ELF-1 (cell line): ENCODE data around the gene CPNE2.

Experiments
- DNase-seq: peaks from one replicate; pipeline ENCODE4 v3.0.0-alpha.2; 2016; ENCODE audit warnings: low read depth, low spot score

CPNE2 gene

DNA sequence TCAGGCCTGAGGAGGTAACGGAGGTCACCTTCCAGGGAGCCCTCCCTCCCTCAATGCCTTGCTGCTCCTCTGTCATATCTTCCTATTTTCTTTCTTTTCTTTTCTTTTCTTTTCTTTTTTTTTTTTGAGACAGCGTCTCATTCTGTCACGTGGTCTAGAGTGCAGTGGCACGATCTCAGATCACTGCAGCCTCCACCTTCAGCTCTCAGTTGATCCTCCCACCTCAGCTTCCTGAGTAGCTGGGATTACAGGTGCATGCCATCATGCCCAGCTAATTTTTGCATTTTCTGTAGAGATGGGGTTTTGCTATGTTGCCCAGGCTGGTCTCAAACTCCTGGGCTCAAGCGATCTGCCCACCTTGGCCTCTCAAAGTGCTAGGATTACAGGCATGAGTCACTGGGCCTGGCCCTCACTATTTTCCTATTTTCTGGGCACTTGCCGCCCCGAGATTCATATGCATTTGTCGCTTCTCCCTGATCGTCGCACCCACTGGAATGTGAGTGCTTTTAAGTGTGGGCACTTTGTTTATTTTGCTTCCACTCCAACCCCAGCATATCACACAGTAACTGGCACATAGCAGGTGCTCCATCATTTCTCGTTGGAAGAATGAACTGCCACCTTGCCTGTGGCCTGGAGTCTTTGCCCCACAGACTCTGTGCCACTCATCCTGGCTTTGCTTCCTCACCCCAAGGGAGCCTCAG is 31.7 kb downstream of the CPNE2 start:
- DNase-seq = no peak

DNA sequence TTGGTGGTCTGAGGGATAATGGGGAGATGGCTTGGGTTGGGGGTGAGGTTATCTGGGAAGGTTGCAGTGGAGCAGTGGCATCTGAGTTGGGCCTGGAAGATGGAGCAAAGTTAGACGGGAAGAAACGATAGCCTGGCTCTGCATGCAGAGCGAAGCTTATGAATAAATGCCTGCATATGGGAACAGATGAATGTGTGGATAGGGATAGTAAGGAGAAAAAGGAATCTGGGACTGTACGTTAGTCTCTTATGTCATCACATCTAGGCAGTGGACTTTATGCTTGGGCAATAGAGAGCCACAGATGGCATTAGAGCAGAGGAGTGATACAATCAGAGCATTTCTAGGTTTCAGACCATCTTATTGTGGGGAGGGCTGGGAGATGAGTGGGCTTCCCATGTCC is 33.0 kb downstream of the CPNE2 start:
- no peak for DNase-seq

DNA sequence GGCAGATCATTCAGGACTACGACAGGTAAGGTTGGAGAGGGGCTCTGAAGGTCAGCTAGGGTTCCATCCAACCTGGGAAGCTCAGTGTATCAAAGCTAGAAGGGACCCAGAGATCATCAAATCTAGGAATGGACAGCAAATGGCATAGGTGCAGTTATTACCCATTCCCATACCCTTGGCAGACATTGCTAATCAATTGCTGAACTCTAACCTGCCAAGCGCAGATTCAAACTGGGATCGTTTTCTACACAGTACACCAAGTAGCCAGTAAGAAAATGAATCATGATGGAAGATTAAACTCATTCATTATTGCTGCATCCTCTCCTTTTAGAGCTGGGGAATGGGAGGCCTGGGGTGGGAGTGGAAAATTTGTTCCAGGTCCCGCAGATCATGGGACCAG is 33.6 kb downstream of the CPNE2 start:
- DNase-seq = no peak

DNA sequence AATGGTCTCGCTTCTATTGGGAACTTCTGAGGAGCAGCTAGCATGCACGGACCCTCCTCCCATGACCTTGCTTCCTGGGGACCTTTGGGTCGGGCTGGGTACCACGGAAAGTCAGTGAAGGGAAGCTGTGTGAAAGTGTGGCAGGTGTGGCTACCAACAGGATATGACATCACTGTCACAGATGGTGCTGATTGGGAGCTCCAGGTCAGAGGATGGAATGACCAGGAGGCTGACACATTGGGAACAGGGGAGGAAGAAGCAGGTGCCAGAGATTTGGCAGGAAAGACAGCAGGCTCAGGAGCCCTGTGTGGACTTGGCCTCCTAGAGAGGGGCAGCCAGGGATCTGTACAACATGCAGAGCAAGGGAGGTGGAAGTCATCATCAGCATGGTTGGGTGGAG is 34.0 kb downstream of the CPNE2 start:
- no peak for DNase-seq

DNA sequence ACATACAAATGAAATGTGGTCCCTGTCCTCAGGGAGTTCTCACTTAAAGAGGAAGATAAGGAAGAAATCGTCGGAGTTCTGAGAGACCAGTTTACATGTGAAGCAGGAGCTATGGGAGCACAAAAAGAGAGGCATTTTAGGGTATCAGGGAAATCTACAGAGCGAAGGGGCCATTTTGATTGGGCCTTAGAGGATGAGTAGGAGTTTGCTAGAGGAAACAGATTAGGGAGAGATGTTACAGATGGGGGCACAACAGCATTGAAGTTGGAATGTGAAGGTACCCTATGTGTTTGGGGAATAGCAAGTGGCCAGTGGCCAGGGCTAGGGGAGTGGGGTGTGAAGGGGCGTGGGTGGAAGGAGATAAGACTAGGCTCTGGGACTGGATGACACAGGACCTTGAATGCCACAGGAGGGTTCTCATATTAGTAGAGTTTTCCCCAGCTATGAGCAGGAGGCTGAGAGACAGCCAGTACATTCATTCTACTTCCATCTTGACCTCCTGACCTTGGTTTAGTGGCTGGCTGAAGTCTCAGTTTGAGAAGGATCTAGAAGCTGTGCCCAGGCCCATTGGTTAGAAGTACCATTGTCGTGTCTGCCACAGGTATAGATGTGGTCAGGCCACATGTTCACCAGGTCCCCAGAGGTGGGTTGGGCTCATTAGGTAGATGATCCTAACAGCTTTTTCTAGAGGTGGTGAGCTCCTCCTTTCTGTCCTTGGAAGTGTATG is 34.8 kb downstream of the CPNE2 start:
- no peak for DNase-seq

DNA sequence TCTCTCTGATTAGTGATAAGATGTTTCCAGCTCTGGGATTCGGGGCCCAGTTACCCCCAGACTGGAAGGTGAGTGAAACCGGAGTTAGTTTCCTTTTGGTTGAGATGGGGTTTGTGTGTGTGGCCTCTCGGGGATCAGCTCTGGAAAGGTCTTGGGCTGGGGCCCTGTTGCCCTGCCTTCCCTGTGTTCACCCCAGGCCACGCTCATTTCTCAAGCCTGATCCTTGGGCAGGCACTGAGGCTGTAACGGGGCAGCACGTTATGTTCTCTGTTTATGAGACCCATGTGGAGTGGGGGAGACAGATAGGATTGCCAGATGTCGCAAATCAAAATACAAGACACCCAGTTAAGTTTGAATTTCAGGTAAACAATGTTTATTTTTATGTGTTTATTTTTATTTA is 35.5 kb downstream of the CPNE2 start:
- no peak for DNase-seq

DNA sequence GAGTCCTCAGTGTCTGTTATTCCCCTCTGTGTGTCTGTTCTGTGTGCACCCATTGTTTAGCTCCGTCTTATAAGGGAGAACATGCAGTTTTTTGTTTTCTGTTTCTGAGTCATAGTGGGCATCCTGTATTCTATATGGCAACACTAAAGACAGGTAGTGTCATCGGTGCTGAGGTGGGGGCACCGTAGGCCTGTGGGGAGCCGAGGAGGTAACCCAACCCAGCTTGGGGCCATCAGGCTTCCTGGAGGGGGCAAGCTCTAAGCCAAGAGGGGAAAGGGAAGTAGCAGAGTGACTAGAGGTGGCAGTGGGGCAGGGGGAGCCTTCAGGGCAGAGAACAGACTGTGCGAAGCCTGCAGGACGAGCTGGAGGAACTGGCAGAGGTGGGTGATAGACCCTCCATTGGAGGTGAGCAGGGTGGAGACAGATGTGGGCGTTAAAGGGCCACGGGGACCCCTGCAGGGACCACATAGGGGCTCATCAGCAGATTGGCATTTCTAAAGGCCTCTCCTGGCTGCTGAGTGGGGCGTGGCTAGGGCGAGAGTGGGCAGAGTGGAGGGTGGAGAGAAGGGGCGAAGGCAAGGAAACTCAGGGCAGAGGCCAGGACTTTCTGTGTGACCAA is 36.5 kb downstream of the CPNE2 start:
- no peak for DNase-seq

DNA sequence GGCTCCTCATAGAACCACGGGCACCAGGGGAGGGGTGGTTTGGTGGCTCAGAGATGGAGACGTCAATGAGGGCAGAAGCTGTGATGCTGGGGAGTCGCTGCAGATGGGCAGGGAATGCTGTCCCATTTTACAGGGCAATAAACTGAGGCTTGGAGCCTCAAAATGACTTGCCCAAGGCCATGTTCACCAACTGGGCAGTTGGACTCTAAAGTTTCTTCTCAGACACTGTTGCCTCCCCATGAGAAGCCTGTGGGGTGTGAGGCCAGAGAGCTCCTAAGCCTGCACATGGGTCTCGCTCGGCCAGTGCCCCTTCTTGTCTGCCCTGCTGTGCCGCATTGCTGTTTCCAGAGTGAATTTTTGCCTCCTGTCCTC is 38.6 kb downstream of the CPNE2 start:
- no peak for DNase-seq

DNA sequence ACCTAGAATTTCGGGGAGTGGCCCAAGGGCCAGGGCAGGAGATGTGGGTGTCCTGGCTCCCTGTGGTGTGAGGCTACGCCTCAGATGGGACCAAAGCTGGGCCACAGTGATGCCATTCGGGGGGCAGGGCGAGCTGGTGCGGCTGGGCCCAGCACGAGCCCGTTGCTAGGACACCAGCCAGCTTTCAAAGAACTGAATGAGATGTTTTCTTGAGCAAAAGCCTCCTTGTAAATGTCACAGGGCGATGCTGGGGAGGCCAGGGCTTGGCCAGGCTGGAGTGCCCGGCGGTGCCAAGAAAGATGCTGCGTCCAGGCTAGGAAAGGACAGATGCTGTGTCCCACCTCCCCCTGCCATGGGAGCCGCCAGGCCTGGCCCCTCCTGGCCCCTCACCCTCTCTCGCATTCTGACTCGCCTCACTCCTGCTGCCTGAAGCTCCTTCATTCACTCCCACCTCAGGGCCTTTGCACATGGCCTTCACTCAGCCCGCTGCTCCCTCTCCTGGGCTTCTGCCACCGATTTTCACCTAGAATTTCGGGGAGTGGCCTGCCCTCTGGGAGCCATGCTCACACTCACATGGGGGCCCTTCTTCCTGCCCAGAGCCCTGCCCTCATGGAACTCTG is 39.1 kb downstream of the CPNE2 start:
- DNase-seq = no peak

DNA sequence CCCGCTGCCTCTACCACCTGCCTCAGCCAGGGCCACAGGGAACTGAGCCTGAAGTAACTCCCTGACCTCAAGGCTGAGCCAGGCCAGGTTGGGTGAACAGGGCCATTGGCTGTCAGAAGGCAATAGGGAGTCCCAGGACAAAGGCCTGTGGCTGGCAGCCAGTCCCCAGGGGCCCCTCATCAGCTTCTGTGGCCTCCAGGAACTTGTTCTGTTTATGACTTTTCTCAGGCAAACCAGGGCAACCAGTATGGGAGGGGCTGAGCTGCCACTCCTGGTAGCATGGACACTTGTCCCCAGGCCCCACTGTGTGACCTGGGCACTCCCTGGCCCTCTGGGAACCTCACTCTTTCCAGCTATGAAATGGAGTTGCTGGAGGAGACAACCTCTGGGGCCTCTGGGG is 40.1 kb downstream of the CPNE2 start:
- DNase-seq = peak; percentile 54

DNA sequence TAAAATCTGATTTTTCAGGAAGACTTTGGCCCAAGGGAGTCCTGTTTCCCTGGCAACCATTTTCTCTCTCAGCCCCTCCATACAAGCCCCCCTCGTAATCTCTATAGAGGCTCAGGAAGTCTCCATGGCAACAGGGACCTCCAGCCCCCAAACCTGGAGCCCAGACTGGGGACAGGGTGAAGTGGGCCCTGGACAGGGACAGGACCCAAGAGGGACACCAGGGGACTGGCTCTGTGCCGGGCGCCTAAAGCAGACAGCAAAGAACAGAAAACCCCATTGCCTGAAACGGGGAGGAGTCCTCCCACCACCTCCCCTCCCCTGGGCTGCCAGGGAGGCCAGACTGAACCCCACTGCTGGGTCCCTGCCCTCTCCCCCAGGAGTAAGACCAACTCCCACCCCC is 40.6 kb downstream of the CPNE2 start:
- no peak for DNase-seq

DNA sequence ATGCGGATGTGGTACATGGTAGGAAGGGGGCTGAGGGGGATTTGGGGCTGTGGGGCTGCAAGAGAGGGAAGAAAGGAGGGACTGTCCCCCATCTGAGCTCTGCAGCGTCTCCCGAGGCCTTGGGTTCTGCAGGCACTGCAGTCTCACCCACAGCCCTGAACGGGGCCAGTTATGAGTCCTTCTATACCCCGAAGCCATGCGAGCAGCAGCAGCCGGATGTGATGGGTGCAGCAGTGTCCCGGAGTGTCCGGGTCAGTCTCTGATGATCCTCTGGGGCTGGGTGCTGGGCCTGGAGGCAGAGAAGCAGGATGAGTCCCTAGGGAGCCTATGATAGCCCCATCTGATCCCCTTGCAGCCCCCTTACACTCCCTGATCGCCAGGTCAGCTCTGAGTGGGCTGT is 41.5 kb downstream of the CPNE2 start:
- no peak for DNase-seq

DNA sequence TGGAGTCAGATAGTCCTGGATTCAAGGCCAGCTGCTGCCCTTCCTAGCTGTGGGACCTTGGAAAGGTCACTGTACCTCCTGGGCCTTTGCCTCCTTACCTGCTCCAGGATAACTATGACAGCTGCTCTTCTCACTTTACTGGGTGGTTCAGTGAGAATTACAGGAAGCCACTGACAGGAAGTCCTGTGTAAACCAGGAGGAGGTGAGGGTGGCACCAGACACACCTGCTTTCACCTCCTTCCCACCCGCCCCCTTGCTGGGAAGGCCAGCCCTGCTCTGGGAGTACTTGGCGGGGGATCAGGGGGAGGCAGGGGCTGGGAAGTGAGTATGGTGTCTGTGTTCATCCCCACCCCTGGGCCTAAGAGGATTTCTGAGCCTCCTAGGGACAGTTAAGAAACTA is 42.6 kb downstream of the CPNE2 start:
- no peak for DNase-seq

DNA sequence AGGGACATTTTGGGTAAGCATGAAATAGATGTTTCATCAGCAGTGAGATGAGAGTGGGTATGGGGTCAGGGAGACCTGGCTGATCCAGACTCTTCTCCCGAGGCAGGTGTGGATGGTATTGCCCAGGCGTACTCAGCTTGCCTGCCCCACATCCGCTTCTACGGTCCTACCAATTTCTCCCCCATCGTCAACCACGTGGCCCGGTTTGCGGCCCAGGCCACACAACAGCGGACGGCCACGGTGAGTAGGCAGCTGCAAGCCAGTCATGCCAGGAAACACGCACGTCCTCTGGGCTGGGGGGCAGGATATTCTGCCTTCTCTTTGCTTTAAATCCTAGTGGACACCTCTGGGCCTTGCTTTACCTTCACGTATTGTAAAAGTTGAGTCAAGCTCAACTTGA is 44.7 kb downstream of the CPNE2 start:
- no peak for DNase-seq

DNA sequence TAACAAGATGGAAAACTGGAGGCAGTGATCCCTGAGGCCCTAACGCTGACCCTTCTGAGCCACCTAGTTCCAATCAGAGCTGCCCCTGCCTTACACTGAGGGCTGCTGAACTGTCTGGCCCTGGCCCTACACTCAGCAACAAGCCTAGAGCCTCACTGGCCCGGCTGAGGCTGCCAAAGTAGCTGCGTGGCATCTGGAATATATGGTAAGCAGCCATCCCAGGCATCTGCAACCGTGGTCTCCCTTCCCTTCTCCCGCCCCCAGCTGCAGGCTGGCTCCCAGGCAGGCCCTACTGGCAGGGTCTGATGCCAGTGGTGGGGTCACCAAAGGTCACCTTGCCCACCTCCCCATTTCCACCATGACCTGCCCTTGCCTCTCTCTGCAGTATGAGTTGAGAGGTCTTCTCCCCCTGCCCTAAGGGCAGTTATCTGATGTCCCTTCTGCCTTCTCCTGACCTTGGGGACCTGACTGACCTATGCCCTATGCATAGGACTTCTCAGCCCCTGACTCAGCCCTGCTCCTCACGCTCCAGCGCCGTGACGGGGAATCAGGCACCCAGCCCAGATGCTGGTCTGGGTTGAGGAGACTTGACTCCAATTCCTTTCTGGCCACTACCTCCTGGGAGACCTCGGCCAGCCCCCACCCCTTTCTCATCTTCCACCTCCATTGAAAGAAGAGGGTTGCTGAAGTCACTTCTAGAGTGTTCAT is 45.3 kb downstream of the CPNE2 start:
- DNase-seq = no peak

DNA sequence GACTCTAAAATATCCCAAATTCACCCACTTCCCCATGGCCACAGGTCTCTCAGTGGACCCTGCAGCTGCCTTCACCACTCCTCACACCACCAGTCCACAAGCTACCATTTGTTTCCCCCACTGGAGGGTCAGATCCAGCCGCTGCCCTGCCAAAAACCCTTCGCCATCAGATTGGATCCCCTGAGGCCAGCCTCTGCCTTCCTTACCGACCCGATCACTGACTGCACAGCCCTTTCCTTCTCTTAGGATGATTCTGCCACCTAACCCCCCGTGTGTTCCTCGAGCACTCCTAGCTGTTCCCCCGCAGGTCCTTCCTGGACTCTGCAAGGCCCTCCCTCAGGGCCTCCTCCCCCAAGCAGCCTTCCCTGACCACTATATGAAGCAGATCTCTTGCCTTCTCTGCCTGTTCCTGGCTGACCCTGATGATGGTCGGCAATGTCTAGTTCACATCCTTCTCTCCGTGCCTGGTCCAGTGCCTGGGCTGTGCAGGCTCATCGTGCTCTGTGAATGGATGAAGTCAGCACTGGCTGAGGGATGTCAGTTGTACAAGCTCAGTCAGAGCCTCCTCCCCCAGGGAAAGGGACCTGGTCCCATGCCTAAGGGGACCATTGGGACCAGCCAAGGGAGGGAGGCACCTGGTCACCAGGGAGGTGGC is 46.0 kb downstream of the CPNE2 start:
- DNase-seq = no peak

DNA sequence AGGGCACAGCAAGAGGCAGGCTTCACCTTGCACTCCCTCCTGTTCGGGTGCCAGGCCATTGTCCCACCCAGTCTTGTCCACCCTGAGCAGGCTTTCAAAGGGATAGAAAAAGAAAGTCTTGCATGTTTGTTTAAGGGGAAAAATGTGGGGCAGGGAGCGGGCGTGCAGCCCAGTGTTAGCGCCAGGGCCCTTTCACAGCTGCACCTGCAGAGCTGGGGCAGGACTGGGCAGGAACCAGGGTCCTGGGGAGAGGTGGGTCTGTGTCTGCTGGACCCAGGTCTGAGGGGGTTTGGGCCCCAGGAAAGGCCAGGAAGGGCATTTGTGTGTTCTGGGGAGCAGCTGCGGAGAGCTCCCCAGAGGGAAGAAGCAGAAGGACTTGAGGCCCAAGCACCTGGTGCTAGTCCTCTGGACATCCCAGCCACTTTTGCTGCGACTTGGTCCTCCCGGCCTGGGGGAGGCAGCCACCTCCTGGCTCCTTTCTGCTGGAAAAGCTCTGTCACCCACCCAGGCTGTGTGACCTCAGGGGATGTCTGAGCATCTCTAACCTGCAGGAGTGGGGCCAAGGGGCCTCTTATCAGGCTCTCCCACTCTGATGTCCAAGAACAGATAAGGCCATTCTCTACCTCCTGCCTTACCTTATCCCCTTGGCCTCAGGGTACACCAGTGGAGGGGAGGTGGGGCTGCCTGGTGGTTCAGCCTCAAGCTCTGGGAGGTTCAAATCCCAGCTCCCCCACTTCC is 48.7 kb downstream of the CPNE2 start:
- DNase-seq = no peak

DNA sequence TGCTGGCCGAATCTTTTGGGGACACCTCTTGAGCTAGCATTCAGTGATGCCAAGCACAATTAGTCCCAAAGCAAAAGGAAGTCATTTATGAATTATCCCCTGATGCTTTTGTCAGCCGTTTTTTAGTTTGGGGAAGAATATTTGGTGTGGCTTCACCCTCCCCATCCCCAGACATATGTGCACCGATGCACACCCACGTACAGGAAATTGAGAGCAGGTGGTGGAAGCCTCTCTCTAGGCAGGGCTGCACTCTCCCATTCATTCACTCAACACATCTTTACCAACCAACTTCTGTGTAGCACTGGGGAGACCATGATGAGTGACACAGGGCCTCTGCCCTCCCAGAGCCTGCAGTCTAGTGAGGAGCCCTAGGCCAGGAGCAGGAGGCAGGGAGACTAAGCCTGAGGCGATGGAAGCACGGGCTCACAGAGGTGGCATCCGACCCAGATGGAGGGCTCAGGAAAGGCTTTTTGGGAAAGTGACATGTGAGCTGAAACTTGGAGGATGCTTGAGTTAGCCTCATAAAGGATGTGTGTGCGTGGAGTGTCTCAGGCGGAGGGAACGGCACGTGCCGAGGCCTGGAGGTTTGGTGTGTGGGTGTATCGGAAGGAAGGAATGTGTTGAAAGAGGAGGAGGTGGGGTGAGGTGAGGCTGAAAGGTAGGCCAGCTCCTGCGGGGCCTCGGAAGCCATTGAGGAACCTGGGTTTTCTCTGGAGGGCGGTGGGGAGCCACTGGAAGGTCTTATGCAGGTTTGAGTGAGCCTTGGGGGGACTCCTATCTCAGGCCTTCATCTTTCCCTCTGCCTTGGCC is 49.6 kb downstream of the CPNE2 start:
- peak; percentile 16 for DNase-seq

DNA sequence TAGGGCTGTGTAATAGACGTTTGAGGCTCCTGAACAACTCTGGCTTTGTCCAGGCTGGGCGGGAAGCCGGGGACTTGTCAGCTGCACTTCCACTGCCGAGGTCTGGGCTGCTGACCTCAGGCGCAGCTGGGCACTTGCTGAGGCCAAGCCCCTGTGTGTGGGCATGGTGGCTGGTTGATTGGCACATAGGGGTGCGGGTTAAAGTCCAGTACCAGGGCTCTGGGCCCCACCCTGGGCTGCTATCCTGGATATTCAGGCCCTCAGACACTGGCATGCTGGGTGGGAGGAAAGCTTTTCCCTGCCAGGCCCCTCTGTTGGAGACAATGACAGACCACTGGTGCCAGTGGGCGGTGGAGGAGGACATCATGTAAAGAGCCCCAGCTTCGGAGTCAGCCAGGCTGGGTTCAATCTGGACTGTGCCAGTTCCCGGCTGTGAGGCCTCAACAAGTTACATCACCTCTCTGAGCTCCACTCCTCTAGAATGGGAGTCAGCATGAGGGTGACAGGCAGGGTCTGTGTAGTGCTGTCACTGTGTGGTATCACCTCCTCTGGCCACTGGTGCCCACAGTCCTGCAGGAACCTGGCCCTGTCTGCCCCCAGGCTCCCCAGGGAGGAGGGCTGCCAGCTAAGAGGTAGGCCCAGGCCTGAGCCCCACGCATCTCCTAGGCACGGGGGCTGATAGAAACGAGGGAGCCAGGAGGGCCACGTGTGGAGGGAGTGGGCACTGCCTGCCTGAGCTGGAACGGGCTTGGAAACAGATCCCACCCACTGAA is 51.0 kb downstream of the CPNE2 start:
- no peak for DNase-seq
